Fibroblast of the aortic adventitia (primary cell): Measurements from ENCODE around the gene NANOS2. TPM values are rescaled to one million over a fixed set of nuclear protein-coding genes. Genes with fewer than 3 reads are reported as not detected.

Experiments
- DNase-seq: peaks from one replicate; pipeline ENCODE4 v3.0.0-alpha.2; 2010; ENCODE audit warnings: low read depth
- H3K4me3 ChIP-seq: 2 replicates; pipeline ENCODE4 v1.5.1; 2011; ENCODE audit warnings: low read depth, mild to moderate bottlenecking, control low read depth, low read length, moderate library complexity
- CTCF ChIP-seq: IDR thresholded peaks from 2 replicates; pipeline ENCODE4 v1.5.1; 2011; ENCODE audit warnings: mild to moderate bottlenecking, low read length, control low read depth, inconsistent platforms; ENCODE audit not compliant: insufficient read depth
- total RNA-seq: library from RNA; depleted of rRNA; stranded (reverse); fragments of >200 nt; gene quantifications from 2 replicates; pipeline ENCODE4 v1.2.3, GENCODE V29; 2012; ENCODE audit warnings: low replicate concordance

Gene NANOS2
- total RNA-seq, 1 donor: not detected

- no peak for TF ChIP-seq CTCF
- no peak overlapping the region for H3K4me3 ChIP-seq
- DNase-seq: no peak
Measured at GRCh38 chr19:45919678-45920077, 5.1 kb upstream of the NANOS2 start.

GRCh38 chr19:45918721-45919120, 4.1 kb upstream of the NANOS2 start:
- H3K4me3 ChIP-seq: no peak overlapping the region
- no peak for DNase-seq
- TF ChIP-seq CTCF: no peak

GRCh38 chr19:45917421-45918091, 3.0 kb upstream of the NANOS2 start:
- no peak for TF ChIP-seq CTCF
- no peak for DNase-seq
- no peak overlapping the region for H3K4me3 ChIP-seq

GRCh38 chr19:45911291-45911690, 3.3 kb downstream of the NANOS2 start:
- no peak overlapping the region for H3K4me3 ChIP-seq
- no peak for TF ChIP-seq CTCF
- no peak for DNase-seq

GRCh38 chr19:45908956-45909355, 5.6 kb downstream of the NANOS2 start:
- DNase-seq: no peak
- no peak for TF ChIP-seq CTCF
- H3K4me3 ChIP-seq: no peak overlapping the region

GRCh38 chr19:45906221-45906620, 8.4 kb downstream of the NANOS2 start:
- TF ChIP-seq CTCF: no peak
- peak; percentile 49 for DNase-seq
- no peak overlapping the region for H3K4me3 ChIP-seq

- no peak for DNase-seq
Measured at GRCh38 chr19:45905011-45905410, 9.6 kb downstream of the NANOS2 start.

More at GRCh38 chr19:45905011-45905410, 9.6 kb downstream of the NANOS2 start:
- no peak overlapping the region for H3K4me3 ChIP-seq
- TF ChIP-seq CTCF: no peak
